Panc1 (cell line): ENCODE data around the gene DLGAP1. TPM values are rescaled to one million over a fixed set of nuclear protein-coding genes. Genes with fewer than 3 reads are reported as not detected.

Source experiments
- ATAC-seq: fragments of 200-7000 bp; cut with Tn5 transposase; 2 replicates; pipeline ENCODE4 v1.9.1; 2020; ENCODE audit warnings: mild to moderate bottlenecking, moderate library complexity
- BruUV-seq: library from RNA; stranded (reverse); fragments of 400-500 nt; replicated peaks from 2 replicates; lab custom pipeline; 2021; lab: Mats Ljungman, UMichigan
- CTCF ChIA-PET: fragments of 300-600 bp; sonication (Branson Sonifier 250); formaldehyde crosslinking; loops from one replicate; lab custom pipeline; 2022; ENCODE audit warnings: antibody characterized with exemption; lab: Charles Lee
- POLR2A ChIA-PET: fragments of 300-600 bp; sonication (Branson Sonifier 250); formaldehyde crosslinking; loops from one replicate; lab custom pipeline; 2022; ENCODE audit warnings: antibody characterized with exemption; lab: Charles Lee
- DNase-seq: peaks from one replicate; pipeline ENCODE4 v3.0.0-alpha.2; 2010; ENCODE audit warnings: low read depth, low spot score
- H3K27ac ChIP-seq: 2 replicates; pipeline ENCODE4 v1.5.1; 2011; ENCODE audit warnings: mild to moderate bottlenecking, low read length, inconsistent platforms
- H3K27me3 ChIP-seq: fragments of 200-500 bp; sonication (Bioruptor generic); 2 replicates; pipeline ENCODE4 v1.6.0; 2014; ENCODE audit warnings: low read length, inconsistent platforms; ENCODE audit not compliant: control insufficient read depth, insufficient read depth
- H3K36me3 ChIP-seq: fragments of 200-500 bp; sonication (Bioruptor generic); 2 replicates; pipeline ENCODE4 v1.5.1; 2014; ENCODE audit warnings: inconsistent platforms, mild to moderate bottlenecking, low read length, moderate library complexity; ENCODE audit not compliant: control insufficient read depth, insufficient read depth
- H3K4me1 ChIP-seq: 2 replicates; pipeline ENCODE4 v1.5.1; 2011; ENCODE audit warnings: inconsistent platforms, mild to moderate bottlenecking, low read length, moderate library complexity; ENCODE audit not compliant: control insufficient read depth, insufficient read depth
- H3K4me3 ChIP-seq, 2 experiments: 2 replicates each; pipeline ENCODE4 v1.5.1; 2011 to 2012; ENCODE audit warnings: low read depth in 2 of 2, low read length in 2 of 2, mild to moderate bottlenecking in 2 of 2, inconsistent platforms in 1 of 2, moderate library complexity in 1 of 2
- H3K9me3 ChIP-seq: fragments of 200-500 bp; sonication (Bioruptor generic); 2 replicates; pipeline ENCODE4 v1.5.1; 2014; ENCODE audit warnings: low read depth, mild to moderate bottlenecking, inconsistent platforms, low read length, moderate library complexity; ENCODE audit not compliant: control insufficient read depth, insufficient read depth
- POLR2AphosphoS5 ChIP-seq: IDR thresholded peaks from 2 replicates; pipeline ENCODE4 v1.6.1; 2012; ENCODE audit warnings: mild to moderate bottlenecking, low read depth, low read length, moderate library complexity
- SIN3A ChIP-seq: IDR thresholded peaks from 2 replicates; pipeline ENCODE4 v1.6.1; 2012; ENCODE audit warnings: low read depth, mild to moderate bottlenecking, low read length, moderate library complexity, borderline replicate concordance; ENCODE audit not compliant: insufficient read depth
- TCF7L2 ChIP-seq: IDR thresholded peaks from 2 replicates; pipeline ENCODE4 v1.6.1; 2011; ENCODE audit warnings: mild to moderate bottlenecking, low read depth, low read length, inconsistent platforms
- in situ Hi-C: cut with HindIII; loops from 2 replicates; pipeline ENCODE4 v1.10.0; 2016; ENCODE audit warnings: low sequenced_read_pairs, low pct_unique_long_range_greater_than_20kb
- intact Hi-C: fragments of 100-400 bp; cut with micrococcal nuclease; formaldehyde crosslinking; loops from one replicate; pipeline ENCODE4 v1.10.0; 2022; ENCODE audit not compliant: unreplicated experiment
- total RNA-seq: library from RNA; stranded (reverse); gene quantifications from one replicate; pipeline ENCODE4 v1.2.1, GENCODE V29; 2021; ENCODE audit not compliant: unreplicated experiment
- TF ChIP-seq, protein P1 (sequence below): fragments of 450-650 bp; IDR thresholded peaks from 2 replicates; pipeline ENCODE4 v1.5.1; 2017; ENCODE audit warnings: mild to moderate bottlenecking
- TF ChIP-seq, protein P2 (sequence below), 2 experiments: IDR thresholded peaks; 2 replicates each; pipeline ENCODE4 v1.6.1; 2011 to 2012; ENCODE audit warnings: low read depth in 2 of 2, control low read depth in 1 of 2, low read length in 1 of 2, mild to moderate bottlenecking in 1 of 2, moderate library complexity in 1 of 2; ENCODE audit not compliant: insufficient read depth in 1 of 2

The DLGAP1 gene
- total RNA-seq, 1 experiment from 2014 or later, result 1.8 TPM

DNA sequence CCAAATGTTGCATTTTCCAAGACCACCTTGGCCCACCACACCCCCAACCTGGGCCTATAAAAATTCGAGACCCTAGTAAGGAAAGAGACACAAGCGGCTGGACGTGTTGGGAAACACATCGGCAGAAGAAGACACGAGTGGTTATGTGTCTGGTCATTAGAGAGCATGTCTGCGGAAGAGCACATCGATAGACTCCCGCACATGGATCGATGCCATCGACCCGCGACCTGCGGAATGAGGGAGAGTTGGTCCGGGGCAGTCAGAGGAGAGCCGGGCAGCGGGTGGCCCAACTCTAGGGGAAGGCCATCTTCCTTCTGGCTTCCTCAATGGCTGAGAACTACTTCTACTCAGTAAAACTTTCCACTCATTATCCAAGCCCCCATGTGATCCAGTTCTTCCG is 785.7 kb downstream of the DLGAP1 start:
- BruUV-seq, result no TSS peak
- H3K36me3 ChIP-seq, result no peaks in the 10 kb centered on the region
- ATAC-seq, result no peak
- intact Hi-C loops (loop anchor here (5.0 kb wide), 1 partner anchor 217 kb away; the partner anchor contains the start of gene TGIF1), in situ Hi-C loops (no loop called here)
- DNase-seq, result no peak
- peaks cover 64% of the 10 kb centered on the region for H3K4me1 ChIP-seq
- TF ChIP-seq TCF7L2, result no peak
- no peak for TF ChIP-seq SIN3A
- no peak for TF ChIP-seq POLR2AphosphoS5
- no peak overlapping the region for H3K4me3 ChIP-seq
- H3K9me3 ChIP-seq, result no peaks in the 10 kb centered on the region; the same call in 1 of the 2 replicates
- ChIA-PET POLR2A (no interaction called here), CTCF (no interaction called here)
- no peaks in the 10 kb centered on the region for H3K27me3 ChIP-seq
- peak overlapping the region; percentile 100 for H3K27ac ChIP-seq

DNA sequence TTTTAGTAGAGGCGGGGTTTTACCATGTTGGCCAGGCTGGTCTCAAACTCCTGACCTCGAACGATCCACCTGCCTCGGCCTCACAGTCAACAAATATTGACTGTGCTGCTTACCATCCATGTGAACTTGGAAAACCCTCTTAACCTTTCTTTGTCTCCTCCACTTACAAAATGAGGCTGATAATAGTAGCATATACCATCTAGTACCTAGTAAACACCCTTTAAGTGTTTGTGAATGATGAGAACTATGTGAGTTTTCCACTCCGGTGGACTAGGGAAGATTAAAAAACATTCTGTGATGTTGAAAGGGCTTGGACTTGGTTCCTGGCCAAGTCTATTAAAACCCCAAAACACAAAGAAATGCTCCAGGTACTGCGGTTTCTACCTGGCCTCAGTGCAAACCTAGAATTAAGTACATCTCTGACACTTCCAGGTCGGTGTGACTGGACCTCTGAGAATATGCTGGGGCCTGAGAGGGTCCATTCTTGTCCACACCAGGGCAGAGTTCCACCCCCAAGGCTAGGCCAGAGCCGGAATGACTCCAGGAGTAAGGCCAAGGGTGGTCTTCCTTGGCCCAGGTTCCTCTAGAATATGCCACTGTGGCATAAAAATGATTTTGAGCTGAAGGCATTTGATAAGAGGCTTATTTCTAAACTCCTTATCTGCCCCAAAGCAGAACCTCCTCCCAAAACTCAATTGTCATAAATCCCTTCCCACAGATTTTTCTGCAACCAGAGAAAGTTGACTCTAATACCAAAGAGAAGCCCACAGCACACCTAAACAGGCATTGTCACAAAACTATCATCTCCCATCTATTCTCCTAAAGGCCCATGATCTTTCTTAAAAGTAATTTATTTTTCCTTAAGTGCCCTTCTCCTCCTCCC is 787.6 kb downstream of the DLGAP1 start:
- H3K27me3 ChIP-seq, result no peaks in the 10 kb centered on the region
- H3K4me1 ChIP-seq, result peaks cover 62% of the 10 kb centered on the region
- ATAC-seq, result no peak
- TF ChIP-seq, protein P1, sequence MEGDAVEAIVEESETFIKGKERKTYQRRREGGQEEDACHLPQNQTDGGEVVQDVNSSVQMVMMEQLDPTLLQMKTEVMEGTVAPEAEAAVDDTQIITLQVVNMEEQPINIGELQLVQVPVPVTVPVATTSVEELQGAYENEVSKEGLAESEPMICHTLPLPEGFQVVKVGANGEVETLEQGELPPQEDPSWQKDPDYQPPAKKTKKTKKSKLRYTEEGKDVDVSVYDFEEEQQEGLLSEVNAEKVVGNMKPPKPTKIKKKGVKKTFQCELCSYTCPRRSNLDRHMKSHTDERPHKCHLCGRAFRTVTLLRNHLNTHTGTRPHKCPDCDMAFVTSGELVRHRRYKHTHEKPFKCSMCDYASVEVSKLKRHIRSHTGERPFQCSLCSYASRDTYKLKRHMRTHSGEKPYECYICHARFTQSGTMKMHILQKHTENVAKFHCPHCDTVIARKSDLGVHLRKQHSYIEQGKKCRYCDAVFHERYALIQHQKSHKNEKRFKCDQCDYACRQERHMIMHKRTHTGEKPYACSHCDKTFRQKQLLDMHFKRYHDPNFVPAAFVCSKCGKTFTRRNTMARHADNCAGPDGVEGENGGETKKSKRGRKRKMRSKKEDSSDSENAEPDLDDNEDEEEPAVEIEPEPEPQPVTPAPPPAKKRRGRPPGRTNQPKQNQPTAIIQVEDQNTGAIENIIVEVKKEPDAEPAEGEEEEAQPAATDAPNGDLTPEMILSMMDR, result no peak
- no peak for TF ChIP-seq TCF7L2
- no peak for TF ChIP-seq POLR2AphosphoS5
- TF ChIP-seq, protein P2, sequence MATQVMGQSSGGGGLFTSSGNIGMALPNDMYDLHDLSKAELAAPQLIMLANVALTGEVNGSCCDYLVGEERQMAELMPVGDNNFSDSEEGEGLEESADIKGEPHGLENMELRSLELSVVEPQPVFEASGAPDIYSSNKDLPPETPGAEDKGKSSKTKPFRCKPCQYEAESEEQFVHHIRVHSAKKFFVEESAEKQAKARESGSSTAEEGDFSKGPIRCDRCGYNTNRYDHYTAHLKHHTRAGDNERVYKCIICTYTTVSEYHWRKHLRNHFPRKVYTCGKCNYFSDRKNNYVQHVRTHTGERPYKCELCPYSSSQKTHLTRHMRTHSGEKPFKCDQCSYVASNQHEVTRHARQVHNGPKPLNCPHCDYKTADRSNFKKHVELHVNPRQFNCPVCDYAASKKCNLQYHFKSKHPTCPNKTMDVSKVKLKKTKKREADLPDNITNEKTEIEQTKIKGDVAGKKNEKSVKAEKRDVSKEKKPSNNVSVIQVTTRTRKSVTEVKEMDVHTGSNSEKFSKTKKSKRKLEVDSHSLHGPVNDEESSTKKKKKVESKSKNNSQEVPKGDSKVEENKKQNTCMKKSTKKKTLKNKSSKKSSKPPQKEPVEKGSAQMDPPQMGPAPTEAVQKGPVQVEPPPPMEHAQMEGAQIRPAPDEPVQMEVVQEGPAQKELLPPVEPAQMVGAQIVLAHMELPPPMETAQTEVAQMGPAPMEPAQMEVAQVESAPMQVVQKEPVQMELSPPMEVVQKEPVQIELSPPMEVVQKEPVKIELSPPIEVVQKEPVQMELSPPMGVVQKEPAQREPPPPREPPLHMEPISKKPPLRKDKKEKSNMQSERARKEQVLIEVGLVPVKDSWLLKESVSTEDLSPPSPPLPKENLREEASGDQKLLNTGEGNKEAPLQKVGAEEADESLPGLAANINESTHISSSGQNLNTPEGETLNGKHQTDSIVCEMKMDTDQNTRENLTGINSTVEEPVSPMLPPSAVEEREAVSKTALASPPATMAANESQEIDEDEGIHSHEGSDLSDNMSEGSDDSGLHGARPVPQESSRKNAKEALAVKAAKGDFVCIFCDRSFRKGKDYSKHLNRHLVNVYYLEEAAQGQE (IDR thresholded peaks at IDR 0.05; ENCODE audit: insufficient read depth in 1 of 2, low read depth in 2 of 2, low read length in 1 of 2), result no peak
- TF ChIP-seq SIN3A, result no peak
- no peak for DNase-seq
- intact Hi-C loops (loop anchor here (2.0 to 5.0 kb wide), 3 partner anchors 65 to 387 kb away; partner anchors contain the start of gene TGIF1), in situ Hi-C loops (no loop called here)
- no peaks in the 10 kb centered on the region for H3K36me3 ChIP-seq
- ChIA-PET CTCF (interaction anchor here (0.5 to 2.0 kb wide), 5 partner anchors 14 to 430 kb away, joined by 6 to 15 read pairs (median 8); no protein-coding TSS in a partner anchor), POLR2A (interaction anchor here (0.9 to 3.1 kb wide), 4 partner anchors 14 to 73 kb away, joined by 5 to 20 read pairs (median 10); no protein-coding TSS in a partner anchor)
- peaks cover 2% of the 10 kb centered on the region; the same call in 1 of the 2 replicates for H3K9me3 ChIP-seq
- BruUV-seq, result no TSS peak
- H3K27ac ChIP-seq, result peak overlapping the region; percentile 100
- no peak overlapping the region for H3K4me3 ChIP-seq
